Measurements from ENCODE around the gene KCNC2.
"Not testable (repeated sequence)": the region's sequence is repeated elsewhere in the genome, so short reads cannot be mapped to it uniquely, and the experiment has no call there.

Gene KCNC2

DNA sequence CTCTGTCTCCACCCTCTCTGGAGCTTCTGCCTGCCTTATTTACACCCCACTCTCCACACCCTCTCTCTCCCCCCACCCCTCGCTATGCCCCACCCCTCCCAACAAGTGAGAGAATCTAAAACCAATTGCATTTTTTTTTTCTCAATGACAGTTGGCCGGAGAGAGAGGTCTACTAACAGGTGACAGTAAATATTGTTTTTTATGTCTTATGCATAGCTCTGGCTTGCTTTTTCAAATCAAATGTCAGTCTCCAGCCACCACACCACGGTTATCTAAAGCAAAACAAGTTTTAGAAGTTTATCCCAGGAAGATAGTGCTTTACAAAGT lies at the start of gene KCNC2:
Gene KCNC2 (minus strand): TSS at position 28 of the 327 bp plus-strand sequence.
- DNase-seq (ENCODE audit: low read depth, low spot score) = no peak

DNA sequence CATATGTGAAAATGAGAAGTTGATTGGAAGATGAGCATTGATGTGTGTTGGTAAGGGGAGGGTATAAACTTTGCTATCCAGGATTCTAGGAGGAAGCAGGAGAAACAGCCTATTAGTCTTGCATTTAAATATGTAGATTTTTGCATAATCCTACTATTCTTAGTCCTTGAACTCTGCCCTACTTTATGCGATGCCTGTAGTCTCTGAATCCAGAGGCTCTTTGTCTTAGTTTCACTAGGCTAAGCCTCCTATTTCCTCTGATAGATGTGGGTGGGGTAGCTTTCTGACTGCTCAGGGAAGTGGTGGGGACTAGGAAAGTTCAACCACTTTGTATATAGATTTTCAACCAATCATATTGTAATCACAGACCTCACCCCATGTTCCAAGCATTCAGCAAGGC lies 49.5 kb upstream of the KCNC2 start:
- DNase-seq (ENCODE audit: low read depth, low spot score) = no peak

GRCh38 chr12:75257510-75257909 lies 47.9 kb upstream of the KCNC2 start:
- DNase-seq (ENCODE audit: low read depth, low spot score) = no peak

GRCh38 chr12:75245108-75245507 lies 35.5 kb upstream of the KCNC2 start:
- DNase-seq (ENCODE audit: low read depth, low spot score) = no peak

- no peak for DNase-seq (ENCODE audit: low read depth, low spot score)
Measured at GRCh38 chr12:75239987-75240386, 30.3 kb upstream of the KCNC2 start.

- DNase-seq (ENCODE audit: low read depth, low spot score) = no peak
Measured at GRCh38 chr12:75236206-75236605, 26.6 kb upstream of the KCNC2 start.

GRCh38 chr12:75227132-75227531 lies 17.5 kb upstream of the KCNC2 start:
- no peak for DNase-seq (ENCODE audit: low read depth, low spot score)

- DNase-seq (ENCODE audit: low read depth, low spot score) = peak; percentile 40
Measured at GRCh38 chr12:75212072-75212471, 2.4 kb upstream of the KCNC2 start.

DNA sequence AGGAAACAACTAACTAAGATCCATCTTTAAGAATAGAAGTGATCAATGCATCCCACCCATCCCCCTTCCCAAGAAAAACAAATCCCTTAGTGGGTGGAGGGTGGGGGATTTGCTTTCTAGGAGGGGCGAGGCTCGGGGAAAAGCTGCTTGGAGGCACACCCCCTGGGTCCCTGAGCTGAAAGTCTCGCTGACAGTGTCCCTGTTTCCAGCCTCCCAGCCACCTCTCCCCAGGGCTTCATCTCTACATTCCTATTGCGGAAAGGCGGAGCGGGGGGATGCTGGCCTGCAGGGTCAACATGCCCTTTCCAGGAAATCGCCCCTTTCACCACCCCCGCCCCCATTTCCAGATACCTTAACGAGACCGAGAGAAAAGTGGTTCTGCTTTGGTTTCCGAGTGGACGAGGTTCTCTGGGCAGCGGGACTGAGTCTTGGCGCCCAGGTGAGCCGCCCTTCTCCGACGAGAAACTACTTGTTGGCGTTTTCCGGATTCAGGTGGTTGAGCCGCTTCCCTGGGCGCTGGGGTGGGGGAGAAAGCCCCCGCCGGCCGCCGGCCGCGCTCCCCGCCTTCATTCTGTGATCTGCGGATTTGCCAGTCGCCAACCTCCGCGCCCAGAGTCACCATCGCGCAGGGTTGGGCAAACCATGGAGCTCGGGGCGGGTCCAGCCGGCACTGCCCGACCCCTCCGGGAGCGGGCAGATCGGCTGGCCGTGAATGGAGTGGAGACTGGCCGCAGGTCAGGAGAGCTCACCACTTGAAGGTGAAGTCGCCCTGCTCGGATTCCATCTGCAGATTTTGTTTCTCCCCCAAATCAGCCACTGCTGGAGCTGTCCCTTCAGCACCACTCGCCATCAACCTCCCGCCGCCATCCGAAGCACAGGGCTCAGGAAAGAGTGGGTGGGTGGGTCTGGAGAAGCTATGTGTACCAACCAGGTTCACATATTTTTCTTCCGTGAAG lies 505 bp downstream of the KCNC2 start:
- DNase-seq (ENCODE audit: low read depth, low spot score) = peak; percentile 79

- no peak for DNase-seq (ENCODE audit: low read depth, low spot score)
Measured at GRCh38 chr12:75207338-75208083, 2.1 kb downstream of the KCNC2 start.

DNA sequence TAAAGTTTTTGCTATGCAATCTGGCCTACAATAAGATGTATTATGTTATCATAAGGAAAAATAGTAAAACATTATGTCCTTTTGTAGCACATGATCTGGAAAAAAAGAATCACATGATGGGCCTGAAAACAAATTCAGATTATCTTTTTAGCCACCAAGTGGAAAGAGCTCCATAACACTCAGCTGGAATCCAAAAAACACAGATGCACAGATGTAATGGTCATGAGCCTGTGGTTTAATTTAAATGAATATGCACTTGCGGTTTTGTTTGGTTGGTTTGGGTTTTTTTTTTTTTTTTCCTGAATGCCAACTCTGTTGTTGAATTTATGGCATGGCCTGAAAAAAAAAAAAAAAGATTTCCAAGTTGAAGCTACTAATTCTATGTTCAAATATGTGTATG lies 4.1 kb downstream of the KCNC2 start:
- DNase-seq (ENCODE audit: low read depth, low spot score) = no peak

GRCh38 chr12:75196865-75197264 lies 12.8 kb downstream of the KCNC2 start:
- DNase-seq (ENCODE audit: low read depth, low spot score) = no peak

- DNase-seq (ENCODE audit: low read depth, low spot score) = no peak
Measured at GRCh38 chr12:75196408-75196807, 13.2 kb downstream of the KCNC2 start.

GRCh38 chr12:75194250-75194649 lies 15.4 kb downstream of the KCNC2 start:
- no peak for DNase-seq (ENCODE audit: low read depth, low spot score)

DNA sequence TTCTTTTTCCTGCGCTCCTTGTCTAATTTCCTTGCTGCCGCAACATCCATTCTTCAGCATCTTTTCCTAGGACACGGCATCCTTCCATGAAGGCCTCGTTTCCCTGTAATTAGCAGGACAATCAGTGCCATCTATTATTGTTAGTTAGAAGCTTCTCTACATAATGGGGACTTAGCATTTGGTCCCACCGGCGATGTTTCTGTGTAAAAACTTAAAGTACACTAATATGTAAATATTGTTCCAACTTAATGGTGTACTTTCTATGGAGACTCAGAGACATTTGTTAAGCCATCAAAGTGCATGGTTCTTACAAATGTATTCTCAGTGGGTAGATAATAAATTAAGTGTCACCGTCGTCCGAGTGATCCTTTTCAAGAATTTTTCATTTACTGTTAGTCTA lies 17.4 kb downstream of the KCNC2 start:
- no peak for DNase-seq (ENCODE audit: low read depth, low spot score)

- DNase-seq (ENCODE audit: low read depth, low spot score) = no peak
Measured at GRCh38 chr12:75190846-75191245, 18.8 kb downstream of the KCNC2 start.

DNA sequence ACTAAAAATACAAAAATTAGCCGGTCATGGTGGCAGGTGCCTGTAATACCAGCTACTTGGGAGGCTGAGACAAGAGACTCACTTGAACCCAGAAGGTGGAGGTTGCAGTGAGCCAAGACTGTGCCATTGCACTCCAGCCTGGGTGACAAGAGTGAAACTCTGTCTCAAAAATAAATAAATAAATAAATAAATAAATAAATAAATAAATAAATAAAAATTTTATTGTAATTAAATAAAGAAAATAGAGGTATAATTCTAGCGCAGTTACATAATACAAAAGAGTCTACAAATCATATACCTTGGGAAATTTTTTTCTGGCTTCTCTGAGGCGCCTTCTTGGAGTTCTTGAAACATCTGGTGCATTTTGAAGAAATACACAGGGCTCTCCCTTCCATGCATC lies 23.8 kb downstream of the KCNC2 start:
- DNase-seq (ENCODE audit: low read depth, low spot score) = not testable (repeated sequence)

GRCh38 chr12:75184516-75184915 lies 25.1 kb downstream of the KCNC2 start:
- DNase-seq (ENCODE audit: low read depth, low spot score) = no peak

GRCh38 chr12:75183967-75184366 lies 25.7 kb downstream of the KCNC2 start:
- no peak for DNase-seq (ENCODE audit: low read depth, low spot score)

GRCh38 chr12:75177997-75178396 lies 31.6 kb downstream of the KCNC2 start:
- DNase-seq (ENCODE audit: low read depth, low spot score) = peak; percentile 86

- DNase-seq (ENCODE audit: low read depth, low spot score) = no peak
Measured at GRCh38 chr12:75172611-75173010, 37.0 kb downstream of the KCNC2 start.

- DNase-seq (ENCODE audit: low read depth, low spot score) = no peak
Measured at GRCh38 chr12:75170640-75171185, 38.9 kb downstream of the KCNC2 start.

GRCh38 chr12:75162845-75163244 lies 46.8 kb downstream of the KCNC2 start:
- no peak for DNase-seq (ENCODE audit: low read depth, low spot score)

Measured in astrocyte of the hippocampus (primary cell).